HCT116 (cell line): ENCODE data around the gene FAM151A. TPM values are rescaled to one million over a fixed set of nuclear protein-coding genes. Genes with fewer than 3 reads are reported as not detected.

Experiments used
- ATAC-seq: fragments of 200-7000 bp; cut with Tn5 transposase; 2 replicates; pipeline ENCODE4 v1.9.1; 2020; ENCODE audit warnings: mild to moderate bottlenecking, moderate library complexity
- BruUV-seq: library from RNA; stranded (reverse); fragments of 400-500 nt; replicated peaks from 2 replicates; lab custom pipeline; 2021; lab: Mats Ljungman, UMichigan
- CTCF ChIA-PET: fragments of 300-600 bp; sonication (Branson Sonifier 250); formaldehyde crosslinking; loops from one replicate; lab custom pipeline; 2021; ENCODE audit warnings: antibody characterized with exemption; lab: Charles Lee
- POLR2A ChIA-PET: fragments of 300-600, 350-600 bp; sonication (Branson Sonifier 250); formaldehyde crosslinking; loops from one replicate; lab custom pipeline; 2021; ENCODE audit warnings: antibody characterized with exemption; lab: Charles Lee
- RAD21 ChIA-PET, 2 experiments: fragments of 300-600 bp; sonication (Branson Sonifier 250); formaldehyde crosslinking; loops; one replicate each; lab custom pipeline; 2023; ENCODE audit warnings: low total read pairs in 2 of 2; ENCODE audit not compliant: uncharacterized antibody in 2 of 2, unreplicated experiment in 2 of 2, low non-redundant PET in 1 of 2; lab: Charles Lee
- DNase-seq: peaks from one replicate; pipeline ENCODE4 v3.0.0-alpha.2; 2010; ENCODE audit warnings: low read depth, low spot score
- H2AFZ ChIP-seq: fragments of 200-600 bp; shearing (Covaris generic), sonication (generic); 2 replicates; pipeline ENCODE4 v1.6.1; 2017; ENCODE audit warnings: low read depth, mixed run types, mixed read lengths, antibody characterized with exemption, low read length; ENCODE audit not compliant: poor library complexity, severe bottlenecking
- H3K27ac ChIP-seq: 2 replicates; pipeline ENCODE4 v1.5.1; 2012; ENCODE audit warnings: low read depth, low read length
- H3K27me3 ChIP-seq: fragments of 200-600 bp; sonication (generic); 2 replicates; pipeline ENCODE4 v1.6.1; 2016; ENCODE audit warnings: mixed run types, low read length, mixed read lengths; ENCODE audit not compliant: insufficient read depth
- H3K36me3 ChIP-seq, 2 experiments: fragments of 200-500 bp in 1 of 2; fragments of 200-600 bp in 1 of 2; sonication (Bioruptor generic) in 1 of 2; sonication (generic) in 1 of 2; 2 replicates each; pipeline versions ENCODE4 v1.5.1 to v1.6.1; 2014 to 2016; ENCODE audit warnings: low read length in 2 of 2, inconsistent platforms in 1 of 2, mixed read lengths in 1 of 2, mixed run types in 1 of 2; ENCODE audit not compliant: insufficient read depth in 2 of 2, control insufficient read depth in 1 of 2
- H3K4me1 ChIP-seq, 2 experiments: fragments of 200-600 bp in 1 of 2; sonication (generic) in 1 of 2; 2 replicates each; pipeline versions ENCODE4 v1.5.1 to v1.6.1; 2012 to 2017; ENCODE audit warnings: low read length in 2 of 2, inconsistent platforms in 1 of 2, mild to moderate bottlenecking in 1 of 2, mixed read lengths in 1 of 2, mixed run types in 1 of 2, moderate library complexity in 1 of 2; ENCODE audit not compliant: insufficient read depth in 2 of 2, control insufficient read depth in 1 of 2
- H3K4me2 ChIP-seq: fragments of 200-600 bp; sonication (generic); 2 replicates; pipeline ENCODE4 v1.6.1; 2017; ENCODE audit warnings: mixed run types, low read length, mixed read lengths
- H3K4me3 ChIP-seq, 2 experiments: fragments of 200-600 bp in 1 of 2; sonication (generic) in 1 of 2; replicated peaks in 1 of 2; 2 replicates each; pipeline ENCODE4 v1.5.1; 2011 to 2016; ENCODE audit warnings: low read length in 2 of 2, control low read depth in 1 of 2, low read depth in 1 of 2, mild to moderate bottlenecking in 1 of 2, mixed read lengths in 1 of 2, mixed run types in 1 of 2
- H3K79me2 ChIP-seq: fragments of 200-600 bp; sonication (generic); 2 replicates; pipeline ENCODE4 v1.6.1; 2017; ENCODE audit warnings: mild to moderate bottlenecking, mixed run types, low read length, moderate library complexity, mixed read lengths; ENCODE audit not compliant: insufficient read depth
- H3K9ac ChIP-seq: fragments of 200-600 bp; sonication (generic); 2 replicates; pipeline ENCODE4 v1.6.1; 2016; ENCODE audit warnings: low read length, mixed read lengths
- H3K9me2 ChIP-seq: fragments of 200-600 bp; sonication (generic), shearing (Covaris generic); 2 replicates; pipeline ENCODE4 v1.6.1; 2017; ENCODE audit warnings: mixed run types, mild to moderate bottlenecking, moderate library complexity; ENCODE audit not compliant: insufficient read depth
- H3K9me3 ChIP-seq, 2 experiments: fragments of 200-500 bp in 1 of 2; fragments of 200-600 bp in 1 of 2; sonication (Bioruptor generic) in 1 of 2; sonication (generic) in 1 of 2; 2 replicates each; pipeline ENCODE4 v1.6.1; 2014 to 2017; ENCODE audit warnings: low read length in 2 of 2, mixed read lengths in 2 of 2, inconsistent platforms in 1 of 2, low read depth in 1 of 2, mild to moderate bottlenecking in 1 of 2, mixed run types in 1 of 2, moderate library complexity in 1 of 2; ENCODE audit not compliant: control insufficient read depth in 1 of 2, insufficient read depth in 1 of 2
- H4K20me1 ChIP-seq: fragments of 200-600 bp; sonication (generic), shearing (Covaris generic); 2 replicates; pipeline ENCODE4 v1.6.1; 2017; ENCODE audit warnings: mixed run types, mild to moderate bottlenecking, moderate library complexity; ENCODE audit not compliant: insufficient read depth
- EGR1 ChIP-seq: IDR thresholded peaks from 2 replicates; pipeline ENCODE4 v1.6.1; 2012; ENCODE audit warnings: low read depth
- JUND ChIP-seq: IDR thresholded peaks from 2 replicates; pipeline ENCODE4 v1.6.1; 2012
- SRF ChIP-seq: IDR thresholded peaks from 2 replicates; pipeline ENCODE4 v1.6.1; 2012; ENCODE audit warnings: low read depth
- TCF7L2 ChIP-seq: IDR thresholded peaks from 2 replicates; pipeline ENCODE4 v1.7.0; 2011; ENCODE audit warnings: borderline replicate concordance, inconsistent platforms; ENCODE audit not compliant: insufficient read depth, insufficient read length; ENCODE audit errors: extremely low read depth
- YY1 ChIP-seq: IDR thresholded peaks from 2 replicates; pipeline ENCODE4 v1.6.1; 2011; ENCODE audit warnings: low read length, low read depth, moderate library complexity, mild to moderate bottlenecking; ENCODE audit not compliant: insufficient replicate concordance; ENCODE audit errors: extremely low read depth
- ZNF274 ChIP-seq: fragments of 200-500 bp; sonication (Bioruptor generic); IDR thresholded peaks from 2 replicates; pipeline ENCODE4 v1.6.1; 2014; ENCODE audit warnings: mild to moderate bottlenecking, low read depth, low read length, inconsistent platforms
- intact Hi-C: fragments of 100-400 bp; cut with micrococcal nuclease; formaldehyde crosslinking; loops from 2 replicates; pipeline ENCODE4 v1.10.0; 2022
- total RNA-seq: library from RNA; stranded (reverse); gene quantifications from one replicate; pipeline ENCODE4 v1.2.1, GENCODE V29; 2021; ENCODE audit not compliant: unreplicated experiment

The FAM151A gene
- total RNA-seq, 1 experiment from 2014 or later: not detected

DNA sequence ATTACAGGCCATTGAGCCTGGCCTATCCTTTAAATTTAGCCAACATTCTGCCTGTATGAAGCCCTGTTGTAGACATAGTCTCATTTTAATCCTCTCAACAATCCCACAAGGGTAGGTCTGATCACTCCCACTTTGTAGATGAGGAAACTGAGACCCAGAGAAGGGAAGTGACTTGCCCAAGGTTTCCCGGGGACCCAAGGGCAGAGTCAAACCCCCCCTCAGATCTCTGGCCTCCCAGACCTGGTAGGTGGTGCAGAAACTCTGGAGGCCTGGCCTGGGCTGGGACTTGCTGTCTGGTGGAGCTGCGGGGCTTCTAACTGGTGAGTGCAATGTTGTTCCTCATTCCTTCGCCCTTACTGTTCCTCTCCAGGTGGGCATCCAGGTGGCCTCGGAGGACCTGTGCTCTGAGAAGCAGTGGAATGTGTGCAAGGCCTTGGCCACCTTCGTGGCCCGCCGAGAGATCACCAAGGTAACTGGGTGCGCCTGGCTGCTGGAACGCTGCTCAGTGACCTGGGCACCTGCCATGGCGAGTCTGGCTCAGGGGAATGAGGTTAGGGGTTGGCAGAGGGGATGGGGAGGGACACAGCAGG lies 29.7 kb downstream of the FAM151A start:
- H3K36me3 ChIP-seq: peaks cover 7 to 10% of the 10 kb centered on the region in 2 experiments; a peak in 2 of 4 replicates
- intact Hi-C loops: no loop called here
- no peak overlapping the region for H3K27ac ChIP-seq
- POLR2A ChIA-PET: no interaction called here
- H3K9me2 ChIP-seq: no peaks in the 10 kb centered on the region
- no peaks in the 10 kb centered on the region for H3K79me2 ChIP-seq
- H3K4me3 ChIP-seq: no peak overlapping the region
- H2AFZ ChIP-seq: no peak overlapping the region
- no peak overlapping the region for H3K4me2 ChIP-seq
- ATAC-seq (no peak), DNase-seq (no peak)
- H3K4me1 ChIP-seq: no peaks in the 10 kb centered on the region; a peak in 1 of 4 replicates
- no TSS peak for BruUV-seq
- no peaks in the 10 kb centered on the region for H4K20me1 ChIP-seq
- TF ChIP-seq SRF (no peak), EGR1 (no peak), ZNF274 (no peak), TCF7L2 (no peak), JUND (no peak)
- RAD21 ChIA-PET: no interaction called here
- no peaks in the 10 kb centered on the region for H3K9me3 ChIP-seq
- H3K9ac ChIP-seq: no peak overlapping the region
- no peaks in the 10 kb centered on the region for H3K27me3 ChIP-seq
- CTCF ChIA-PET: no interaction called here

DNA sequence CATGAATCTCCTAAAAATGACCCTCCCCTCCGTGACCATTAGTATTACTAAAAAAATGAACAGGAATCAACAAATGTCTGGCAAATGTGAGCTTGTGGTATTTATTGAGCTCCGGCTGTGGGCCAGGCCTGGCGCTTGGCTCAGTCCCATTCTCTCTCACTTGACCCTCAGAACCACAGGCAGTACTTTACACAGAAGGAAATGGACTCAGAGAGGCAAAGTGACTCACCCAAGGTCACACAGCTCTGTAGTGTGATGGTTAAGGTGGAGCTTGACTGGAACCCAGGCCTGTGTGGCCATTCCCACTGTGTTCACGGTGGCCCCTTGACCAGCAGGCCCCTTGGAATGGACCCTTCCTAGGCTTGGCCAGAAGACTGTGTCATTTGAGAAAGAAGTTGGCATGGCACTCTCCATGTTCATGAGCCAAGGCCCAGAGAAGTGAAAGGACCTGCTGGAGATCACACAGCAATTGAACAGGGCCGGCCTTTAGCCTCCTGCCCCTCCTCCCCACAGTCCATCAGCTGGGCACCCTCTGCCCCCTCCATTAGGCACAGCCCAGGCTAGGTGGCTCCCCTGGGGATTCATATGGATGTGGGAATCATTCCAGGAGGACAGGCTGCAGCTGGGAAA lies 32.1 kb downstream of the FAM151A start:
- intact Hi-C loops: no loop called here
- POLR2A ChIA-PET: no interaction called here

More for the DNA sequence above, 32.1 kb downstream of the FAM151A start:
- no peaks in the 10 kb centered on the region for H3K9me3 ChIP-seq
- DNase-seq (no peak), ATAC-seq (no peak)
- no peak for TF ChIP-seq EGR1
- no peak for TF ChIP-seq YY1
- H4K20me1 ChIP-seq: no peaks in the 10 kb centered on the region
- ChIA-PET CTCF (no interaction called here), RAD21 (no interaction called here)
- no peak overlapping the region for H3K4me3 ChIP-seq
- BruUV-seq: no TSS peak
- no peaks in the 10 kb centered on the region for H3K9me2 ChIP-seq
- H3K27me3 ChIP-seq: no peaks in the 10 kb centered on the region
- H3K9ac ChIP-seq: no peak overlapping the region
- no peaks in the 10 kb centered on the region; a peak in 1 of 4 replicates for H3K4me1 ChIP-seq
- H3K36me3 ChIP-seq: peaks cover 7% of the 10 kb centered on the region in 2 experiments; a peak in 1 of 4 replicates
- no peak overlapping the region for H2AFZ ChIP-seq
- no peak overlapping the region for H3K27ac ChIP-seq
- H3K79me2 ChIP-seq: no peaks in the 10 kb centered on the region
- H3K4me2 ChIP-seq: no peak overlapping the region
